ENCODE results near the gene FCHO2.

GRCh38 chr5:73112359-73112758, 156.5 kb downstream of the FCHO2 start:
- TF ChIP-seq EZH2phosphoT487 (IDR thresholded peaks at IDR 0.05; ENCODE audit: insufficient read depth, low read depth) = no peak
- TF ChIP-seq EZH2 (IDR thresholded peaks at IDR 0.05; ENCODE audit: insufficient read depth, poor library complexity, severe bottlenecking) = no peak

All from GM23248 (cell line).